ENCODE data around the gene TEX48.
A peak's percentile ranks its signal among the peaks of the same experiment; 100 is the strongest.

TEX48 gene

DNA sequence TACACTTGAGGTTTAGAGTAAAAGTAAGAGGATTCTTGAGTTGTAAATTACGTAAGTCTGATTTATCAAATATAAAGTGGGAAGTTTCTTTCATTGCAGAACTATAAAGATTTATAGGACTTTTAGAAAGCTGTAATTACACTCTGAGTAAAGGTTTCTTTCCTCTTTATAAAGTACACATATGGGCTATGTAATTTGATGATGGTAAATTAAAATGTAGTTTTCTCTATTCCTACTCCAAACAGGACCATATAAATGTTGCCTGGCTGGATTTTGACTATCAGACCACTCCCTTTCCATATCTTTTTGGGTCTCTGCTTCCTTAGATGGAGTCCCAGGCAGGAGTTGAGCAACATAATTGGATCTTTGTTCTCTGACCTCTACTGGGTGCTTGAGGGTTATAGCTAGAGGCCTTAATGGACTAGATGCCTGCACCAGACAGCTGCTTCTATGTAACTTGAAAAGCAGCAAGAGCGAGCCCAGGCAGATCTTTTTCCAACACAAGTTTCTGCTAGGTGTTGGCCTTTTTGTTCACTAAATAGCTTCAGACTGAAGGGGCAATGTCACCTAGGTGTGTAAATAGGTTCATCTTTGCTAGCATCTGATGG is 11.4 kb upstream of the TEX48 start:
- DNase-seq (ENCODE audit: low read depth in 2 of 2), result no peak

DNA sequence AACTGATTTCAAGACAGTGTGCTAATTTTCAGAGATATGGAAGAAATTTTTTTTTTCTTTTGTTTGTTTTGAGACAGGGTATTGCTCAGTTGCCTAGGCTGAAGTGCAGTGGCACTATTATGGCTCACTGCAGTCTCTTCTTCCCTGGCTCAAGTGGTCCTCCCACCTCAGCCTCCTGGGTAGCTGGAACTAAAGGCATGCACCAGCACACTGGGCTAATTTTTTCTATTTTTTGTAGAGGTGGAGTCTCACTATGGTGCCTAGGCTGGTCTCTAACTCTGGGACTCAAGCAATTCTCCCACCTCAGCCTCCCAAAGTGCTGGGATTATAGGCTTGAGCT is 9.9 kb upstream of the TEX48 start:
- DNase-seq (ENCODE audit: low read depth in 2 of 2), result no peak

DNA sequence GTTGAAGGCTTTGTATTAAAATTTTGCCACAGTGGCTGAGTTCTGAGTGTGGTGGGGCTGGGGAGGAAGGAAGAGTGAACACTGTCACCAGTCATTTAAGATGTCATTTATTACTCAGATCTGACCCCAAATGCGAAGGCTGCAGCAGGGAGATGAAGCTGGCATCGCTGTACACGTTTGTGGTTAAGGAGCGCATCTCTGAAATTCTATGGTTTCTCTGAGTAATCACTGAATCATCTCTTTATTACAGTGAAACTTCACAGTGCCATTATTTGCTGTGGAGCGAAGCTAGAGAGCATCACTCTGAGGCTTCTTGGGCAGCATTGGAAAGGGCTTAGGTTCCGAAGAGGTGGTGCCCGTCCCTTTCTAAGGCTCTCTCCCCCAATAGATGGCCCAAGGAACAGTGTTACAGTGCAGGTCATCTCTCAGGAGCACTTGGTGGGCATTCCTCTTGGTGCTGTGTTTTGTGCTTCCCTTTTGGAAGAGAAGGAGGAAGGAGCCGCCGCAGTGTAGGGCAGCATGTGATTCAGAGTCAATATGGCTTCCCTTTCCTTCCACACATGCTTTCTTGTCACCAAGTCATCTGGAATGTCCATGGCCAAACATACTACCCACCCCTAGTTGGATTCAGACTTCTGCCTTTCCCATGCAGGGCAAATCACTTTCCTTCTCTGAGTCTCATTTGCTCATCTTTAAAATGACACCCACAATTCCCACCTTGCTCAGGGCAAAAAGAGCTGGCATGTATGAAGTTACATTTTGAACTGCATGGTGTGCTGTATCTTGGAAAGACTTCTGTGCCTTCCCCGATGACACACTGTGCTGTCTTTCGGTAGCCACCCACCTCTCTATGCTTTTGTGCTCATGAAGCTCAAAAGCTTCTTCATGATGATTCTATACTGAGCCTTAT is 9.3 kb upstream of the TEX48 start:
- DNase-seq (ENCODE audit: low read depth in 2 of 2), result peak; percentile 62 to 63

GRCh38 chr9:114690308-114690707 is 8.3 kb upstream of the TEX48 start:
- DNase-seq (ENCODE audit: low read depth in 2 of 2), result no peak

- DNase-seq (ENCODE audit: low read depth in 2 of 2), result no peak
Observed at GRCh38 chr9:114689813-114690212, 7.8 kb upstream of the TEX48 start.

DNA sequence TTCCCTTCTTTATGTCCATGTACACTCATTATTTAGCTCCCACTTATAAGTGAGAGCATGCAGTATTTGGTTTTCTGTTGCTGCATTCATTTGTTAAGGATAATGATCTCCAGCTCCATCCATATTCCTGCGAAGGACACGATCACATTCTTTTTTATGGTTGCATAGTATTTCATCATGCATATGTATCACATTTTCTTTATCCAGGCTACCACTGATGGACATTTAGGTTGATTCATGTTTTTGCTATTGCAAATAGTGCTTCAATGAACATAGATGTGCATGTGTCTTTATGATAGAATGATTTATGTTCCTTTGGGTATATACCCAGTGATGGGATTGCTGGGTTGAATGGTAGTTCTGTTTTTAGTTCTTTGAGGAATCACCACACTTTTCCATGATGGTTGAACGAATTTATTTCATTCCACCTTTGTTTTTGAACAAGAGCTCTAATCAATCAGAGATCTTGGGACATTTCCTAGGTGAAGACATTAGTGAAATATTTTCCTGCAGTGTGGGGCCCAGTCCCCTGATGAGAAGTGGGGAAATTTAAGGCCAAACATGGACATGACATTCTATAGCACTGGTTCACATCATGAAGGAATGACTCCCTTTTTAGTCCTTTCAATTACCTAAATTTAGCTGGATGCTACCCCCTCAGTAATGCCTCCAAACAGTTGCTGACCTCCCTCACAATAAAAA is 7.1 kb upstream of the TEX48 start:
- DNase-seq (ENCODE audit: low read depth in 2 of 2), result no peak

- DNase-seq (ENCODE audit: low read depth in 2 of 2), result no peak
Observed at GRCh38 chr9:114688379-114688778, 6.4 kb upstream of the TEX48 start.

DNA sequence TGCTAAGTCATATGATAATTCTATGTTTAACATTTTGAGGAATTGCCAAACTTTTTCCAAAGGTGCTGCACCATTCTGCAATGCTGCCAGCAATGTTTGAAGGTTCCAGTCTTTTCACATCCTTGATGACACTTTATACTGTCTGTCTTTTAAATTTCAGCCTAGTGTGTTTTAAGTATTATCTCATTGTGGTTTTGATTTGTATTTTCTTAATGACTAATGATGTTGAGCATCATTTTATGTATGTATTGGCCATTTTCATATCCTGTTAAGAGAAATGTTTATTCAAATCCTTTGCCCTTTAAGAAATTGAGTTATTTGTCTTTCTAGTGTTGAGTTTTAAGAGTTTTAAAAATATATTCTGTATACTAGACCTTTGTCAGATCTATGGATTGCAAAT is 5.0 kb upstream of the TEX48 start:
- DNase-seq (ENCODE audit: low read depth in 2 of 2), result no peak

DNA sequence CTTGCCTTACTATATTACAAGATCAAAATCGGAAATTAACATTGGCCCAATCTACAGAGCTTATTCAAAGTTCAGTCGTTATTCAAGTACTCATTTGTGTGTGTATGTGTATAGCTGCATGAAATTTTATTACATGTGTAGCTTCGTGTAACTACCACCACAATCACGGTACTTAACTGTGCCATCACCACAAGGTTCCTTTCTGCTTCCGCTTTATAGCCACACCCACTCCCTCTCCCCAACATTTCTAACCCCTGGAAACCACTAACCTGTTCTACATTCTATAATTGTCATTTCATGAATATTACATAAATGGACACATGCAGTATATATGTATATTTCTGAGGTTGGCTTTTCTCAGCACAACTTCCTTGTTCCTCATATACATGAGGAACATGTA is 4.0 kb upstream of the TEX48 start:
- DNase-seq (ENCODE audit: low read depth in 2 of 2), result no peak

- peak in 1 of 2 donors; percentile 8 for DNase-seq (ENCODE audit: low read depth in 2 of 2)
Observed at GRCh38 chr9:114684036-114684435, 2.0 kb upstream of the TEX48 start.

GRCh38 chr9:114682846-114683245 is 854 bp upstream of the TEX48 start:
- DNase-seq (ENCODE audit: low read depth in 2 of 2), result no peak

DNA sequence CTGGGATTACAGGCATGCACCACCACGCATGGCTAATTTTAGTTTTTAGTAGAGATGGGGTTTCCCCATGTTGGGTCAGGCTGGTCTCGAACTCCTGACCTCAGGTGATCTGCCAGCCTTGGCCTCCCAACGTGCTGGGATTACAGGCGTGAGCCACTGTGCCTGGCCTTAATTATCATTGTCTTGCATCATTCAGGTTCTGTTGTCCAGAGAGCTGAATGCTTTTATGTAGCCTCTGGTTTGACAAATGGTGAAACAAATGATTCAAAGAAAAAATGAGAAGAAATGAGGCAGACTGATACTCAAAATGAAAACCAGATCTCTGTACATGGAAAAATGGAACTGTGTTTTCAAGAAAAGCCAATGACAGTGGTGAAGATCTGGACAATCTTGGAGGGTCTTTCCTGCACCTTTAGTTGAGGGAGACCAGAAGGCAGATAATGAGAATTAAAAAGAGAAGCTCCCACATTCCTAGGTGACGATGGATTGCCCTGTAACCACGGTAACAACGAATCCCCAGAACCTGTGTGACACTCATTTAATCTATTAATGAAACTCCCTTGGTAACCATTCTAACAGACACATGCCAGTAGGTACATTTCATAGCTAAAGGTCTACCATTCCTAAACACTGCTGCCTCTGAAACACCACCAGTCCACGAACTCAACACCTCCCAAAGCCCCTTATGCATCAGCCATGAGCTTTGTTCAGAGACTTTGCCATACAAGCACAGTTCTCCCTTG is 1.6 kb downstream of the TEX48 start:
- DNase-seq (ENCODE audit: low read depth in 2 of 2), result no peak

- DNase-seq (ENCODE audit: low read depth in 2 of 2), result no peak
Observed at GRCh38 chr9:114678795-114679194, 3.2 kb downstream of the TEX48 start.

DNA sequence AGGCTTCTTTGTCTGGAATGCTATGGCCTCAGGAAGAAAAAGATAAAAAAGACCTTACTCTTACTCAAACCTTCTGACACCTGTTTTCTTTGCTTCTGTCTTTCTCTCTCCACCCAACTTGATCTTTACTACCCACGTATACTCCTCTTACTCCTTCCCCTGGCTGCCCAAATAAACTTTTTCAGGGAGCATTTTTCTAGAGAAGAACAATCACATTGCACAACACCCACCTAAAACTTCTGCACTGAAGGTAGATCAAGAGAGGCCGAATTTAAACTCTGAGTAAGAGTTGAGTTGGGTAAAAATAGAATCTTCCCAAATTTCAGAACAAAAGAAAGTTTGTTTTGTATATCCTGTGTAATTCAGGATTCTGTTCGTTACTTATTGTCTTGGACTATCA is 3.9 kb downstream of the TEX48 start:
- no peak for DNase-seq (ENCODE audit: low read depth in 2 of 2)

GRCh38 chr9:114677418-114677817 is 4.6 kb downstream of the TEX48 start:
- no peak for DNase-seq (ENCODE audit: low read depth in 2 of 2)

- DNase-seq (ENCODE audit: low read depth in 2 of 2), result no peak
Observed at GRCh38 chr9:114676901-114677300, 5.1 kb downstream of the TEX48 start.

GRCh38 chr9:114674798-114675540 is 7.0 kb downstream of the TEX48 start:
- no peak for DNase-seq (ENCODE audit: low read depth in 2 of 2)

- DNase-seq (ENCODE audit: low read depth in 2 of 2), result no peak
Observed at GRCh38 chr9:114674076-114674797, 7.8 kb downstream of the TEX48 start.

- no peak for DNase-seq (ENCODE audit: low read depth in 2 of 2)
Observed at GRCh38 chr9:114671605-114672004, 10.4 kb downstream of the TEX48 start.

DNA sequence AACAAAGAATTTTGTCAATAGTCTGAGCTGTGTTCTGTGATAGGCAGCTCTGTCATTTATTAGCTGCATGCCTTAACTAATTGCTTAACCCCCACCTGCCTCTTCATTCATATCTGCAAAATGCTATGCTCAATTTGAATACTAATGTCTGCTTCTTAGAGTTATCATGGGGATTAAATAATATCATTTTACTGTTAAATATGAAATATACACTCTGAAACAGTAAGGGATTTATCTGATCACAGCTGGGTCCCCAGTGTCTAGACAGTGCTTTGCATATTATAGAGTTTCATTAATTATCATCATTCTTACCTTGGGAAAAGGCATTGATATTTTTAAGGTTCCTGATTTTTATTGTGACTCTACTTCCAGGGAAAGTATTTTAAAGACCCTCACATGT is 12.0 kb downstream of the TEX48 start:
- no peak for DNase-seq (ENCODE audit: low read depth in 2 of 2)

GRCh38 chr9:114668146-114668545 is 13.8 kb downstream of the TEX48 start:
- no peak for DNase-seq (ENCODE audit: low read depth in 2 of 2)

Data from stimulated activated CD8-positive, alpha-beta memory T cell treated with anti-CD3 and anti-CD28 coated beads, Interleukin-7, amount 100 ng/mL, for 4 hours (primary cell).